COLO829 (cell line): ENCODE results near the gene NCAPD3.

ENCODE experiments used
- DNase-seq: peaks from one replicate; pipeline ENCODE4 v3.0.0; 2012; ENCODE audit warnings: low spot score

Gene NCAPD3

GRCh38 chr11:134159652-134160051 lies 64.1 kb downstream of the NCAPD3 start:
- DNase-seq: no peak

GRCh38 chr11:134158023-134158422 lies 65.7 kb downstream of the NCAPD3 start:
- no peak for DNase-seq

- no peak for DNase-seq
Observed at GRCh38 chr11:134157451-134157850, 66.3 kb downstream of the NCAPD3 start.

- no peak for DNase-seq
Observed at GRCh38 chr11:134155946-134156865, 67.6 kb downstream of the NCAPD3 start.

- DNase-seq: no peak
Observed at GRCh38 chr11:134155456-134155855, 68.3 kb downstream of the NCAPD3 start.

- DNase-seq: no peak
Observed at GRCh38 chr11:134154441-134154840, 69.3 kb downstream of the NCAPD3 start.

- no peak for DNase-seq
Observed at GRCh38 chr11:134153147-134153905, 70.4 kb downstream of the NCAPD3 start.

GRCh38 chr11:134152696-134153095 lies 71.1 kb downstream of the NCAPD3 start:
- DNase-seq: no peak

GRCh38 chr11:134151083-134151747 lies 72.6 kb downstream of the NCAPD3 start:
- DNase-seq: no peak

GRCh38 chr11:134150195-134150903 lies 73.4 kb downstream of the NCAPD3 start:
- DNase-seq: no peak

GRCh38 chr11:134149371-134149770 lies 74.4 kb downstream of the NCAPD3 start:
- DNase-seq: no peak

- DNase-seq: no peak
Observed at GRCh38 chr11:134146598-134146997, 77.2 kb downstream of the NCAPD3 start.

GRCh38 chr11:134145715-134146114 lies 78.1 kb downstream of the NCAPD3 start:
- DNase-seq: no peak

GRCh38 chr11:134144744-134145143 lies 79.0 kb downstream of the NCAPD3 start:
- no peak for DNase-seq

GRCh38 chr11:134143801-134144200 lies 80.0 kb downstream of the NCAPD3 start:
- no peak for DNase-seq

- no peak for DNase-seq
Observed at GRCh38 chr11:134142536-134142935, 81.2 kb downstream of the NCAPD3 start.

- no peak for DNase-seq
Observed at GRCh38 chr11:134140961-134141490, 82.7 kb downstream of the NCAPD3 start.

GRCh38 chr11:134139873-134140331 lies 83.9 kb downstream of the NCAPD3 start:
- DNase-seq: peak; percentile 74

- DNase-seq: no peak
Observed at GRCh38 chr11:134139303-134139872, 84.4 kb downstream of the NCAPD3 start.

- DNase-seq: no peak
Observed at GRCh38 chr11:134138376-134138775, 85.4 kb downstream of the NCAPD3 start.

- DNase-seq: no peak
Observed at GRCh38 chr11:134134167-134134566, 89.6 kb downstream of the NCAPD3 start.
